A673 (cell line): ENCODE measurements around the gene NF1.

ENCODE experiments used
- CTCF ChIP-seq: fragments of 300-800, 200-600 bp; sonication (generic); conservative IDR thresholded peaks from 2 replicates; pipeline ENCODE4 v1.5.1; 2017; ENCODE audit warnings: low read depth, mild to moderate bottlenecking, antibody characterized with exemption, low read length, moderate library complexity, mixed read lengths
- EZH2 ChIP-seq: fragments of 200-600 bp; sonication (generic); IDR thresholded peaks from 2 replicates; pipeline ENCODE4 v1.6.1; 2017; ENCODE audit warnings: borderline replicate concordance, low read depth, mild to moderate bottlenecking, mixed read lengths, antibody characterized with exemption, low read length; ENCODE audit not compliant: poor library complexity, severe bottlenecking

GRCh38 chr17:31226950-31227349 is 132.2 kb downstream of the NF1 start:
- no peak for TF ChIP-seq CTCF
- no peak for TF ChIP-seq EZH2
